GM18520 (cell line): Measurements from ENCODE around the gene POU2F1.
"Not testable (repeated sequence)": the region's sequence is repeated elsewhere in the genome, so short reads cannot be mapped to it uniquely, and the experiment has no call there.

Experiments used
- ATAC-seq: cut with Tn5 transposase; IDR thresholded peaks from one replicate; pipeline ENCODE4 v1.9.1; 2021; ENCODE audit not compliant: unreplicated experiment

POU2F1 gene

GRCh38 chr1:167205306-167206050, 15.2 kb upstream of the POU2F1 start:
- ATAC-seq, result not testable (repeated sequence)

DNA sequence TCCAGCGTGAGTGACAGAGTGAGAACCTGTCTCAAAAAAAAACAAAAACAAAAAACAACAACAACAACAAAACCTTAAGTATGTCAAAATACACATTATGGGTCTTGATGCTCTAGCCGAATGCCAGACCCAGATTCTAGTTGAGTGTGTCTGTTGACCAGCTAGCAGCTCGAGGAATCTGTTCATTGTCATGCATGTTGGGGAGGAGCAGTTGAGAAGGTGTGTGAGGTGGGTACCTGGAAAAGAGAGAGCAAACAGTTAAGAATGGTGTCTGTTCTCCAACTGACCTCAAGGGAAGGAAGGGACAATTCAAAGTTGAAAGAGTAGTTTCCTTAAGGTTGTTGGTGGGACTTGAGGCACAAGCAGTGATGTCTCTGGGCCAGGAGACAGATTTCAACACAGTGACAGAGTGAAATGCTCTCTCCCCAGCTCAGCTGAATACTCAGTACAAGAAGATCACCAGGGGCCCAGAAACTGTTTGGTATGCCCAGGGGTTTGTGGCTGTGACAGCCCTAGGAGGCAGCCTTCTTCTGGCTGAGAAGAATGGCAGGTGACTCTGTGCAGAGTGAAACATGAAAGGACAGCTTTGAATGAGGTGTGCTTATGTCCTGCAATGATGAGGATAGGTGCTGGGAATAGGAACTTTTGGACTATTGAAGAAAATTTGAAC, 14.4 kb upstream of the POU2F1 start:
- ATAC-seq, result no peak

- no peak for ATAC-seq
These were observed 12.6 kb upstream of the POU2F1 start for GRCh38 chr1:167207940-167208623.

DNA sequence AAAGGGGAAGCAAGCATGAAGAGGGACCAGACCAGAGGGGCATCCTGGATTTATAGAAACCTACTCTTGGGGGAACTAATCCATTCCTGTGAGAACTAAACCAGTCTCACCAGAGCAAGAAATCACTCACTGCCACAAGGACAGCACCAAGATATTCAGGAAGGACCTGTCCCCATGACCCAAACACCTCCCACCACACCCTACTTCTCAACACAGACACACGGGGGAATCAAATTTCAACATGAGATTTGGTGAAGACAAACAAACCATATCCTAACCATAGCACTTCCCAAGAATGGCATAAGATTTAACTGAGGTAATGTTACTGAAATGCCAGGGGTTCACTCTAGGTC, 12.1 kb upstream of the POU2F1 start:
- ATAC-seq, result no peak

GRCh38 chr1:167209044-167209443, 11.6 kb upstream of the POU2F1 start:
- no peak for ATAC-seq

- no peak for ATAC-seq
These were observed 9.6 kb upstream of the POU2F1 start for GRCh38 chr1:167210966-167211674.

GRCh38 chr1:167212025-167212424, 8.7 kb upstream of the POU2F1 start:
- no peak for ATAC-seq

GRCh38 chr1:167216809-167217208, 3.9 kb upstream of the POU2F1 start:
- no peak for ATAC-seq

DNA sequence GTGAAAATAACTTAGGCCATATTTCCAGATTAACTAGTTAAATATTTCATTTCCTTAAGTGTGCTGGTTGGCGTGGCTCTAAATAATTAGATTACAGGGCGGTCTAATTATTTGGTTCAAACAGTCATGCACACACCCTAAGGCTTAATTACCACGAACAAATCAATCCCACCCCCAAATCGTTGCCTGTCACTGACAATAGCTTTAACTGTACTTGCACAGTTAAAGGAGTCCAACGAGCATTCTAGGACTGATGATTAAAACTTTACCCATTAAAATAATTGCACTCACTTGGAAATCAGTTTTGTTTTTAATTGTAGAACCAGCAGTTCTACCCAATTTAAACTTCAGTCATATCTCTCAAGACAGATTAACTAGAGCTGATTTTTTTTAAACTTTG, 1.5 kb upstream of the POU2F1 start:
- no peak for ATAC-seq

GRCh38 chr1:167219646-167220536, 795 bp upstream of the POU2F1 start:
- peak; percentile 2 for ATAC-seq

DNA sequence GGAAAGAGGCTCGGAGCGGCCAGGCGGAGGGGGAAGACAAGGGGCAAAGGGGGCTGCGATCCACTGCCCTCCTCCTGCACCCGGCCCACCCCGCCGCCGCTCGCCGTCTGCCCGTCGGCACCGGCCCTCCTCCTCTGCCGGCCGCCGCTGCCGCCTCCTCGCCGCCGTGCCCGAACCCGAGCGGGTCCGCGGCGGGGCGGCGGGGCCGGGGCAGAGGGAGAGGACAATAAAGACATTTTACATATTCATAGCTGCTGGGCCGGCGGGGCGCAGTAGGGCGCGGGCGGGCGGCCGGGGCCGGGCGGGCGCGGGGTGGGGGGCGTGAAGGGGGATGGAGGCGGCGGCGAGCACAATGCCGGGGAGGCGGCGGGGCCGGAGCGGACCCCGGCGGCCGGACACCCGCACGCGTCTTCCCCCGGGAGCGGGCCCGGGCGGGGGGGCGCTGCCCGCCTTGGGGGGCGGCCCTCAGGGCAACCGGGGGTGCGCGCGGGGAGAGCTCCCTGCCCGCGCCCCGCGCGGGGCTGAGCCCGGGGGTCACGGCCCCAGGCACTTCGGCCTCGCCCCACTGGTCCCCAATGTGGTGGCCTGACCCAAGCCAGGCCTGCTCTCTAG, 546 bp downstream of the POU2F1 start:
- peak; percentile 0 for ATAC-seq

DNA sequence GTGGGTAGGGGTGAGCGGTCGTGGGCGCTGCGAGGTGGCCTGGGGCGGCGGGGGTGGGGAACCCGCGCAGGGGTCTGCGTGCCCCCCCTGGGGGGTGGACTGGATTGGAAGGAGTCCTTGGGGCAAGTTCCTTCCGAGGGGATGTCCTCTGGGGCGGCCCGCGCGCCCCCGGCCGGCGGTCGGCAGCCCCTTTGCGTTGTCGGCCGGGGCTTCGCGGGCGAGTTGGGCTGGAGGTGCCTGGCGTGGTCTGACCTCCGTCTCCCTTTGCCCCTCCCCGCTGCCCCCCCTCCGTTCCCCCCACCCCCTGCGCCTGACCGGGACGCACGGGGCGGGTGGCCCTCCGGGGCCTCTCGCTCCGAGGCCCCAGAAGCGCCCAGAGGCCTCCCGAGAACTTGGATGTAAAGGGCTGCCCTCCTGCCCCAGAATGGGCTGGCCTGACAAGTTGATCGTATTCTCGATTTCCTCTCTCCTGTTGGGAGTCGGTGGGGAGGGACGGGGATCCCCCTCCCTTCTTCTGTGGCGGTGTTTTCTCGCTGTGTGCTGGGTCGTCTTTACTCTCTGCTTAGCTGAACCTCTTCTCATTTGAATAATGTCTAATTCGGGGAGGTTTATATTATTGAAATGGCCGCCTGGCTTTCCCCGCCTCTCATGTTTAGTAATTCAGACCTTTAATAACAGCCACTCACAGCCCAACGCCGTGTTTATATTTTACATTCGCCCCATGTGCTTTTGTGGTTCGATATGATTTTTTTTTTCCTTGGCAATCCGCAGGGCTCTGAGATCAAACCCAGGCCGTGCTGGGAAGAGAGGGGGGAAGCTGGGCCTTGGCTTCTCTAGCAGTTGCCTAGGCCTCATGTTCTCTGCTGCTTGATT, 1.3 kb downstream of the POU2F1 start:
- peak; percentile 38 for ATAC-seq

DNA sequence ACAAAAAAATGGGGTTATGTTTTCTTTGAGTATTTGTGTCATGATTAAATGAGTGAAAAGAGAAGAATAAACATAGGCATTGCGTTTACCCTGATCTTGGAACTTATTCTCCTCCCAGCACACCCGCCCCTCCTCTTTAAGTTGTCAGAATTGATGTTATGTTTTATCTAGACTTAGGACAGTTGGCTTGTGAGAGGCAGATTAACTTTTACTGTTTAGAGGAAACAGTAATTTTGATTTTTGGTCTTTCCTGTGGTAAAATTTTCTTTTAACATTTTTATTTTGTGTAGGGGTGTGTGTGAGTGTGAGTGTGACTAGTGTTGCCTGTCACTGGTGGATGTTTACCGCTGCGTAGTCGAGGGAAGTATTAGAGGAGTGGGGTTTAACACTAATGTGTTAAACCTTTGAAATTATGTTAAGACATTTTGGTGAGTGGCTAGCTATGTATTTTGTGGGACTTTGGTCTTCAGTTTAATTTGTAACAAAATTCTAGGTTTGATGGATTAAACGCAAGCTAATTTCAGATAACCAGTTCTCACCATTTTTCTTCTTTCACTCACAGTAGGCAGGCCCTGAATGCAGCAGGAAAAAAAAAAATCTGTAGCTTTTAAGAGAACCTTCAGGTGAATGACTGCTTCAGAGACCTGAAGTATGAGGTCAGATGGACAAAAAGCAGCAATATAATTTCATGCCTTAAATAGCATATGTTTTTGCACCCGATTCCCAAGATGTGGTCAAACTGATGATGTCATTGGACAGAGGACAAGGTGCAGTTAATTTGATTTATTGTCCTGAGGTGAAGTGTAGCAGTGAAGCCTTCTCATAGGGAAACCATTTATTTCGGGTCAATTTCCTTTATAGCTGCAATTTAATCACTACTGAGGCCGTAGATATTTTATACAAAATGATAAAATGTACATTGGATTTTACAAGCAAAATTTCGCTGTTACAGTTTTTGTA, 2.7 kb downstream of the POU2F1 start:
- ATAC-seq, result no peak

DNA sequence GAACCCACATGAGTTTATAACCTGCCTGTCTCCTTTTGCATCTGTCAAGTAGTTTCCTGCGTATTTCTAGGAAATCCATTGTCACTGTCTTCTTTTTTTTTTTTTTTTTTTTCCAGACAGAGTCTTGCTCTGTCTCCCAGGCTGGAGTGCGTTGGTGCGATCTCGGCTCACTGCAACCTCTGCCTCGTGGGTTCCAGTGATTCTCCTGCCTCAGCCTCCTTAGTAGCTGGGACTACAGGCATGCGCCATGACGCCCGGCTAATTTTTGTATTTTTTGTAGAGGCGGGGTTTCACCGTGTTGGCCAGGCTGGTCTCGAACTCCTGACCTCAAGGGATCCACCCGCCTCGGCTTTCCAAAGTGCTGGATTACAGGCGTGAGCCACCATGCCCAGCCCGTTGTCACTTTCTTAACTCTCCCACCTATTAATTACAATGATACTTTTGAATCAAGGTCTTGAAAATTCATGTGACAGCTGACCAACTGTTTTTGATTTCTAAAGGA, 4.1 kb downstream of the POU2F1 start:
- not testable (repeated sequence) for ATAC-seq

GRCh38 chr1:167225920-167226319, 5.2 kb downstream of the POU2F1 start:
- ATAC-seq, result no peak

DNA sequence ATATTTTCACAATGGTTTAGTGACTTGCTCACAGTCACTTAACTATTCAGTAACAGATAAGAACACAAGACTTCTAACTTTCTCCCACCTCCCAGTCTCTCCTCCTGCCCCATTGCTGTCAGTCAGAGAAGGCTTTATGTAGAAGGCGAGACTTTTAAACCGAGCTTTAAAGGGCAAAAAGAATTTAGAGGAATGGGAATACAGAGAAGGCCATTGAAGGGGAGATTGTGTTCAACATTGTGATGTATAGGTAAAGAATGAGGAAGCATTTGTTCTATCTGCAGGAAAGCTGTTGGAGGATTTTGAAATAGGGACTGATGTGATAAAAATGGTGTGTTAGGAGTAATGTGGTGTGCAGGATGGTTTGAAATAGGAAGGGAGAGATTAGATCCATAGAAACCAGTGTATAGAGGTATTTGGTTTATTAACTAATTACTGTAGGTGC, 7.3 kb downstream of the POU2F1 start:
- no peak for ATAC-seq

- no peak for ATAC-seq
These were observed 9.2 kb downstream of the POU2F1 start for GRCh38 chr1:167229719-167230385.
